ENCODE results near the gene GATA6.

Gene GATA6

DNA sequence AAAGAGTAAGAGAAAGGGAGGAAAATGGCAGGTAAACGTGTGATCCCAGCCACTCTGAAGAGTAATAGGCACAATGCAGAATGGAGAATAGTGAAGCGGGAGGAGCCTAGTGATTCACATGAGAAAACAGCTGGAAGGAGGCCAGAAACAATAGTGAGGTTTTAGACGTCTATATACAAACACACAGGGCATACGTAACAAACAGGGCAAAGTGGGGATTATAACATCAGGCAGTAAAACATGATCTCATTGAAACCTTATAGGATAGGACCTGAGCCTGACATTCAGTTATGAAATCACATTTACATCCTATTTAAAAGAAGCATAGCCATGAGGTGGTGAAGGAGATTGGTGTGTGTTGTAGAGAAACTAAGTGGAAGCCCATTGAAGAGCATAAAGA lies 33.0 kb upstream of the GATA6 start:
- peak; percentile 10 to 84 for DNase-seq (ENCODE audit: low read depth in 2 of 2)
- TF ChIP-seq, protein P1, sequence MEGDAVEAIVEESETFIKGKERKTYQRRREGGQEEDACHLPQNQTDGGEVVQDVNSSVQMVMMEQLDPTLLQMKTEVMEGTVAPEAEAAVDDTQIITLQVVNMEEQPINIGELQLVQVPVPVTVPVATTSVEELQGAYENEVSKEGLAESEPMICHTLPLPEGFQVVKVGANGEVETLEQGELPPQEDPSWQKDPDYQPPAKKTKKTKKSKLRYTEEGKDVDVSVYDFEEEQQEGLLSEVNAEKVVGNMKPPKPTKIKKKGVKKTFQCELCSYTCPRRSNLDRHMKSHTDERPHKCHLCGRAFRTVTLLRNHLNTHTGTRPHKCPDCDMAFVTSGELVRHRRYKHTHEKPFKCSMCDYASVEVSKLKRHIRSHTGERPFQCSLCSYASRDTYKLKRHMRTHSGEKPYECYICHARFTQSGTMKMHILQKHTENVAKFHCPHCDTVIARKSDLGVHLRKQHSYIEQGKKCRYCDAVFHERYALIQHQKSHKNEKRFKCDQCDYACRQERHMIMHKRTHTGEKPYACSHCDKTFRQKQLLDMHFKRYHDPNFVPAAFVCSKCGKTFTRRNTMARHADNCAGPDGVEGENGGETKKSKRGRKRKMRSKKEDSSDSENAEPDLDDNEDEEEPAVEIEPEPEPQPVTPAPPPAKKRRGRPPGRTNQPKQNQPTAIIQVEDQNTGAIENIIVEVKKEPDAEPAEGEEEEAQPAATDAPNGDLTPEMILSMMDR (IDR thresholded peaks at IDR 0.05; ENCODE audit: low read depth, low read length): no peak

DNA sequence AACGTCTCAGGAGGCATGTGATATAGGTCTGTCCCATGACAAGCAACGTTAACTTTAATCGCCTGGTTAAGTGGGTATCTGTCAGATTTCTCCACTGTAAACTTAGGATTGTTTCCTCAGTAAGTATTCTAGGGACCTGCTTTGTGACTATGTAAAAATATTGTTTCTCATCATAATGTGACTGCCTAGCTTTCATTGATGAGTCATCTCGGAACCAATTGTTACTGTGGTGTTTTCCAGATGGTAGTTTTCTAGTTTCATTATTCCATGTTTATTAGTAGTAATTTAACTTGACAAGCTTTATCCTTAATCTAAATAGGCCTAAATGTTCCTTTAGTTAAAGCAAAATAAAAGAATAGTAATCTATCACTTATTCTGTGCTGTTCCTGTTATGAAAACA lies 28.2 kb upstream of the GATA6 start:
- DNase-seq (ENCODE audit: low read depth in 2 of 2): peak in 1 of 2 donors; percentile 7
- TF ChIP-seq, protein P1 (IDR thresholded peaks at IDR 0.05; ENCODE audit: low read depth, low read length): no peak
- no peak overlapping the region for H3K4me3 ChIP-seq (replicated peaks in 1 of 2; ENCODE audit: low read depth in 2 of 2, low read length in 2 of 2)

More for the DNA sequence above, 33.0 kb upstream of the GATA6 start:
- H3K4me3 ChIP-seq (replicated peaks in 1 of 2; ENCODE audit: low read depth in 2 of 2, low read length in 2 of 2): no peak overlapping the region

DNA sequence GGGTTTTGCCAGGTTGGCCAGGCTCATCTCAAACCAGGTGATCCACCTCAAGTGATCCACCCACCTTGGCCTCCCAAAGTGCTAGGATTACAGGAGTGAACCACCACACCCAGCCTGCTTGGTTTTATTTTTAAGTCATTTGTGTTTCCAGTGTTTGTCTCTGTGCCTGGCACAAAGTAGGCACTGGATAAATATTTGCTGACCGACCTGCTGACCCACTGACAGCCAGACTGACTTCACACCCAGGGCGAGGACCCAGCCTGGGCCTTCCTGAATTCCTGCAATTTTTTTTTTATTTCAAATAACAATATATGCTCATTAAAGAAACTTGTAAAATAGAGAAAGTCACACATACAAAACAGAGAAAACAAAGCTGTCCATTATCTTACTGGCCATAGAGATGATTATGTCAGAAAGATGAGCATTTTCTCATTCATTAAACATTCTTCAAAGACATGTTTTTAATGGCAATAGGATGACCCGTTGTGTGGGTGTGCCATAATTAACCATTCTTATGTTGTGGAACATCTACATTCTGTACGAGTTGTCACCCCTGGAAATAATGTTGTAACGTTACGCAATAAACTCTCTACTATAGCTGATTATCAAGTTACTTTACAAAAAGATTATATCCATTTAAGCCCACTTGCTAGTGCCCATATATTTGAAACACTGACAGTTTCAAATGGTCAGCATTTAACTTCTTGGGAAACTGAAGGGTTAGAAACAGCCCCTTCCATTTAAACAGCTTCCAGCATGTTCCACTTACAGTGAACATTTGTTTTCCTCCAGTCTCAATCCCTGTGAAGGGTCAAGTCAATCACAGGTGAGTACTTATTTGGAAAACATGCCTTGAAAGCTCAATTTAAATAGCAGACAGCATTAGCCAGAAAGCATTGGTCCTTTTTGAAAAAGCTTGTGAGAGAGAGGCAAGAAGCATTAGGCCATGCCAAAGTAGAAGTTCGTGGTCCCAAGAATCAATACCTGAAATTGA lies 25.7 kb upstream of the GATA6 start:
- DNase-seq (ENCODE audit: low read depth in 2 of 2): no peak
- H3K4me3 ChIP-seq (replicated peaks in 1 of 2; ENCODE audit: low read depth in 2 of 2, low read length in 2 of 2): no peak overlapping the region
- TF ChIP-seq, protein P1 (IDR thresholded peaks at IDR 0.05; ENCODE audit: low read depth, low read length): no peak

DNA sequence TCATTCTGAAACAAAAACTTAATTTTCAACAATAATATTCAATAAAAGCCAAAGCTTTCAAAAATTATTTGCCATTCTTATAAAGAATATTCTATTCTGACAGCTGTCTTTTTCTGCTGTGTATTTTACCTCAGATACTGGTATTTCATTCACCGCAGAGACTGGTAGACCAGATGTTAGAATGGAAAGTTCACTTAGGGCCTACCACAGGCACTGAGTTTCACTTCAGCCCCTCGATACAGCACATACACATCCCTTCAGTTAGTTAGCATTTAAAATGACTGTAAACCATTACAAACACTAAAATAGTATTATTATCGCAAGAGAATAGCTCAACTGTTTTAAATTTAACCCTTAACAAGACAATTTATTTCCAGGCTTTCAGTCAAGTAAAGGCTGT lies 24.2 kb upstream of the GATA6 start:
- no peak overlapping the region for H3K4me3 ChIP-seq (replicated peaks in 1 of 2; ENCODE audit: low read depth in 2 of 2, low read length in 2 of 2)
- DNase-seq (ENCODE audit: low read depth in 2 of 2): no peak
- TF ChIP-seq, protein P1 (IDR thresholded peaks at IDR 0.05; ENCODE audit: low read depth, low read length): no peak

DNA sequence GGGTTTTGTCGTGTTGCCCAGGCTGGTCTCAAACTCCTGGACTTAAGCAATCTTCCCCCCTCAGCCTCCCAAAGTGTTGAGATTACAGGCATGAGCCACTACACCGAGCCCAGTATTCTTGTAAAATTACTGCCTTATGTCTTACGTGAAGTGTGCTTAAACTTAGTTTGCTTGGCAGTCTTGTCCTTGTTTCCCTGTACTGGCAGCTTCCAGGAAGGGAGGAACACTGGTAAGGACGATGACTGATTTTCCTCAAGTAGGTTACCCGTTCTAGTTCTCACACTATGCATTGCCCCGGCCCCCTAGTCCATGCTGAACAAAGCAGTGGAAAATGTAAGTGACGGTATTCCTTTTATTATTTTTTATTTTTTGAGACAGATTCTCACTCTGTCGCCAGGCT lies 19.7 kb upstream of the GATA6 start:
- TF ChIP-seq, protein P1 (IDR thresholded peaks at IDR 0.05; ENCODE audit: low read depth, low read length): no peak
- DNase-seq (ENCODE audit: low read depth in 2 of 2): no peak
- no peak overlapping the region for H3K4me3 ChIP-seq (replicated peaks in 1 of 2; ENCODE audit: low read depth in 2 of 2, low read length in 2 of 2)

DNA sequence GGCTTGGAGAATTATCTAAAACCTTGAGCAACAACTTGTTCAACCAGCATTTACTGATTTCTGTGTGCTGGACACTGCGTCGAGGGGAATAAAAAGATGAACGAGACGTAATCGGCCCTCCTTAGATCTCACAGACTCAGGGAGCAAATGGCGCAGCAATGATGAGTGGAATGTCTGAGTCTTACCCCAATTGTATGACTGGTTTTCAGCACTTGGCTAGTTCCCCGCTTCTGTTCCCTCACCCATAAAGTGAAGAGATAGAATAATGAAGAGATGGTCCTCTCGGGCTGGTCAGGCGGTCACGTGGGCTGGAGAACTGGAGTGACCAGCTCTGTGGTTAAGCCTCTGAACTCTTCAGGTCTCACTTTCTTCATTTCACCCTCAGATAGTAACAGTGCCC lies 17.3 kb upstream of the GATA6 start:
- no peak overlapping the region for H3K4me3 ChIP-seq (replicated peaks in 1 of 2; ENCODE audit: low read depth in 2 of 2, low read length in 2 of 2)
- TF ChIP-seq, protein P1 (IDR thresholded peaks at IDR 0.05; ENCODE audit: low read depth, low read length): no peak
- DNase-seq (ENCODE audit: low read depth in 2 of 2): peak; percentile 8 to 10
